ENCODE results near the gene TCF4.

TCF4 gene

GRCh38 chr18:55541571-55541970 is 46.4 kb downstream of the TCF4 start:
- DNase-seq: no peak

GRCh38 chr18:55539240-55539639 is 48.8 kb downstream of the TCF4 start:
- no peak for DNase-seq

- no peak for DNase-seq
These were observed 53.0 kb downstream of the TCF4 start for GRCh38 chr18:55534996-55535395.

- no peak for DNase-seq
These were observed 53.4 kb downstream of the TCF4 start for GRCh38 chr18:55534547-55534946.

- no peak for DNase-seq
These were observed 57.8 kb downstream of the TCF4 start for GRCh38 chr18:55530166-55530565.

GRCh38 chr18:55529581-55529980 is 58.4 kb downstream of the TCF4 start:
- DNase-seq: no peak

GRCh38 chr18:55525845-55526244 is 62.1 kb downstream of the TCF4 start:
- DNase-seq: no peak

- no peak for DNase-seq
These were observed 63.5 kb downstream of the TCF4 start for GRCh38 chr18:55524353-55525073.

GRCh38 chr18:55523001-55523400 is 65.0 kb downstream of the TCF4 start:
- DNase-seq: no peak

GRCh38 chr18:55522011-55522410 is 66.0 kb downstream of the TCF4 start:
- no peak for DNase-seq

GRCh38 chr18:55517055-55517454 is 70.9 kb downstream of the TCF4 start:
- DNase-seq: no peak

- DNase-seq: no peak
These were observed 71.9 kb downstream of the TCF4 start for GRCh38 chr18:55515941-55516710.

GRCh38 chr18:55515214-55515613 is 72.8 kb downstream of the TCF4 start:
- no peak for DNase-seq

- DNase-seq: no peak
These were observed 74.8 kb downstream of the TCF4 start for GRCh38 chr18:55513161-55513560.

- no peak for DNase-seq
These were observed 76.7 kb downstream of the TCF4 start for GRCh38 chr18:55511277-55511676.

GRCh38 chr18:55510809-55511208 is 77.2 kb downstream of the TCF4 start:
- no peak for DNase-seq

- DNase-seq: no peak
These were observed 78.2 kb downstream of the TCF4 start for GRCh38 chr18:55509631-55510324.

GRCh38 chr18:55508651-55509050 is 79.3 kb downstream of the TCF4 start:
- DNase-seq: no peak

- no peak for DNase-seq
These were observed 81.9 kb downstream of the TCF4 start for GRCh38 chr18:55506074-55506473.

GRCh38 chr18:55504808-55505207 is 83.2 kb downstream of the TCF4 start:
- DNase-seq: no peak

GRCh38 chr18:55503167-55503820 is 84.7 kb downstream of the TCF4 start:
- DNase-seq: no peak

- DNase-seq: no peak
These were observed 85.8 kb downstream of the TCF4 start for GRCh38 chr18:55501982-55502710.

- DNase-seq: no peak
These were observed 86.4 kb downstream of the TCF4 start for GRCh38 chr18:55501579-55501978.

Data from activated gamma-delta T cell treated with Interleukin-2 at 50 U/mL for 16 hours (primary cell).